NCI-H1930 (cell line): Measurements from ENCODE around the gene FAM135A.
"Not testable (repeated sequence)": the region's sequence is repeated elsewhere in the genome, so short reads cannot be mapped to it uniquely, and the experiment has no call there.

ENCODE experiments used
- DNase-seq, 2 experiments: peaks; one replicate each; lab custom pipeline; 2025; lab: John Stamatoyannopoulos, UW

FAM135A gene

GRCh38 chr6:70459699-70460098, 46.4 kb downstream of the FAM135A start:
- DNase-seq, result not testable (repeated sequence)

- no peak for DNase-seq
Measured at GRCh38 chr6:70470016-70470415, 56.7 kb downstream of the FAM135A start.

GRCh38 chr6:70470510-70470909, 57.2 kb downstream of the FAM135A start:
- DNase-seq, result not testable (repeated sequence)

GRCh38 chr6:70474751-70475150, 61.4 kb downstream of the FAM135A start:
- DNase-seq, result no peak

- no peak for DNase-seq
Measured at GRCh38 chr6:70479236-70479635, 65.9 kb downstream of the FAM135A start.

- DNase-seq, result not testable (repeated sequence)
Measured at GRCh38 chr6:70486638-70487037, 73.3 kb downstream of the FAM135A start.

GRCh38 chr6:70489364-70489763, 76.1 kb downstream of the FAM135A start:
- DNase-seq, result no peak

- no peak for DNase-seq
Measured at GRCh38 chr6:70494833-70495232, 81.5 kb downstream of the FAM135A start.

- DNase-seq, result not testable (repeated sequence)
Measured at GRCh38 chr6:70495790-70496189, 82.5 kb downstream of the FAM135A start.

- no peak for DNase-seq
Measured at GRCh38 chr6:70502484-70502883, 89.2 kb downstream of the FAM135A start.

GRCh38 chr6:70503813-70504465, 90.6 kb downstream of the FAM135A start:
- DNase-seq, result no peak

- no peak for DNase-seq
Measured at GRCh38 chr6:70506321-70506720, 93.0 kb downstream of the FAM135A start.

- DNase-seq, result no peak
Measured at GRCh38 chr6:70507161-70507560, 93.9 kb downstream of the FAM135A start.

GRCh38 chr6:70508953-70509352, 95.6 kb downstream of the FAM135A start:
- DNase-seq, result no peak

- DNase-seq, result no peak
Measured at GRCh38 chr6:70510600-70510999, 97.3 kb downstream of the FAM135A start.

GRCh38 chr6:70518723-70519122, 105.4 kb downstream of the FAM135A start:
- no peak for DNase-seq

- no peak for DNase-seq
Measured at GRCh38 chr6:70520575-70520974, 107.3 kb downstream of the FAM135A start.

GRCh38 chr6:70524721-70525286, 111.5 kb downstream of the FAM135A start:
- no peak for DNase-seq

- no peak for DNase-seq
Measured at GRCh38 chr6:70527071-70527737, 113.9 kb downstream of the FAM135A start.

GRCh38 chr6:70530023-70530422, 116.7 kb downstream of the FAM135A start:
- no peak for DNase-seq

- DNase-seq, result no peak
Measured at GRCh38 chr6:70531133-70531532, 117.8 kb downstream of the FAM135A start.

GRCh38 chr6:70537266-70537665, 124.0 kb downstream of the FAM135A start:
- DNase-seq, result no peak

GRCh38 chr6:70538376-70538775, 125.1 kb downstream of the FAM135A start:
- no peak for DNase-seq
